ENCODE measurements around the gene KRTAP12-1.

Gene KRTAP12-1

GRCh38 chr21:44720170-44720569 lies 38.2 kb upstream of the KRTAP12-1 start:
- Histone ChIP-seq H3K9ac (no peak overlapping the region), H3K27me3 (ENCODE audit: insufficient read depth, low read depth) (peaks cover 80% of the 10 kb centered on the region), H3K36me3 (ENCODE audit: insufficient read depth) (no peaks in the 10 kb centered on the region), H3K4me1 (ENCODE audit: low read depth, poor library complexity, severe bottlenecking) (no peaks in the 10 kb centered on the region), H4K20me1 (ENCODE audit: insufficient read depth) (no peaks in the 10 kb centered on the region), H3K79me2 (ENCODE audit: insufficient read depth, low read depth) (no peaks in the 10 kb centered on the region), H3K4me2 (no peak overlapping the region), H2AFZ (ENCODE audit: low read depth) (no peak overlapping the region), H3K4me3 (IDR thresholded peaks at IDR 0.05; ENCODE audit: insufficient read depth, low read depth, low read length) (no peak overlapping the region), H3K27ac (no peak overlapping the region)
- TF ChIP-seq CTCF (conservative IDR thresholded peaks at IDR 0.05; ENCODE audit: low read depth, low read length): no peak

GRCh38 chr21:44718571-44718970 lies 36.6 kb upstream of the KRTAP12-1 start:
- Histone ChIP-seq H3K9ac (no peak overlapping the region), H3K36me3 (ENCODE audit: insufficient read depth) (no peaks in the 10 kb centered on the region), H2AFZ (ENCODE audit: low read depth) (no peak overlapping the region), H3K79me2 (ENCODE audit: insufficient read depth, low read depth) (no peaks in the 10 kb centered on the region), H3K27ac (no peak overlapping the region), H3K27me3 (ENCODE audit: insufficient read depth, low read depth) (peaks cover 78% of the 10 kb centered on the region), H3K4me1 (ENCODE audit: low read depth, poor library complexity, severe bottlenecking) (no peaks in the 10 kb centered on the region), H4K20me1 (ENCODE audit: insufficient read depth) (no peaks in the 10 kb centered on the region), H3K4me2 (no peak overlapping the region), H3K4me3 (IDR thresholded peaks at IDR 0.05; ENCODE audit: insufficient read depth, low read depth, low read length) (no peak overlapping the region)
- TF ChIP-seq CTCF (conservative IDR thresholded peaks at IDR 0.05; ENCODE audit: low read depth, low read length): no peak

- H3K27ac ChIP-seq: no peak overlapping the region
These were observed 36.1 kb upstream of the KRTAP12-1 start for GRCh38 chr21:44718093-44718492.

GRCh38 chr21:44716984-44717383 lies 35.0 kb upstream of the KRTAP12-1 start:
- H3K4me3 ChIP-seq (IDR thresholded peaks at IDR 0.05; ENCODE audit: insufficient read depth, low read depth, low read length): no peak overlapping the region
- no peak overlapping the region for H2AFZ ChIP-seq (ENCODE audit: low read depth)
- no peaks in the 10 kb centered on the region for H3K79me2 ChIP-seq (ENCODE audit: insufficient read depth, low read depth)
- no peaks in the 10 kb centered on the region for H3K4me1 ChIP-seq (ENCODE audit: low read depth, poor library complexity, severe bottlenecking)
- TF ChIP-seq CTCF (conservative IDR thresholded peaks at IDR 0.05; ENCODE audit: low read depth, low read length): no peak
- H3K27me3 ChIP-seq (ENCODE audit: insufficient read depth, low read depth): peaks cover 79% of the 10 kb centered on the region
- no peak overlapping the region for H3K27ac ChIP-seq
- no peak overlapping the region for H3K9ac ChIP-seq
- H4K20me1 ChIP-seq (ENCODE audit: insufficient read depth): no peaks in the 10 kb centered on the region
- H3K4me2 ChIP-seq: no peak overlapping the region
- H3K36me3 ChIP-seq (ENCODE audit: insufficient read depth): no peaks in the 10 kb centered on the region

More at GRCh38 chr21:44718093-44718492, 36.1 kb upstream of the KRTAP12-1 start:
- no peaks in the 10 kb centered on the region for H4K20me1 ChIP-seq (ENCODE audit: insufficient read depth)
- H3K4me3 ChIP-seq (IDR thresholded peaks at IDR 0.05; ENCODE audit: insufficient read depth, low read depth, low read length): no peak overlapping the region
- H3K36me3 ChIP-seq (ENCODE audit: insufficient read depth): no peaks in the 10 kb centered on the region
- H3K4me2 ChIP-seq: no peak overlapping the region
- TF ChIP-seq CTCF (conservative IDR thresholded peaks at IDR 0.05; ENCODE audit: low read depth, low read length): no peak
- H3K27me3 ChIP-seq (ENCODE audit: insufficient read depth, low read depth): peaks cover 78% of the 10 kb centered on the region
- H3K4me1 ChIP-seq (ENCODE audit: low read depth, poor library complexity, severe bottlenecking): no peaks in the 10 kb centered on the region
- no peak overlapping the region for H3K9ac ChIP-seq
- no peaks in the 10 kb centered on the region for H3K79me2 ChIP-seq (ENCODE audit: insufficient read depth, low read depth)
- no peak overlapping the region for H2AFZ ChIP-seq (ENCODE audit: low read depth)

Data from KMS-11 (cell line).